ENCODE results near the gene RFX7.
"Not testable (repeated sequence)": the region's sequence is repeated elsewhere in the genome, so short reads cannot be mapped to it uniquely, and the experiment has no call there.

The RFX7 gene

DNA sequence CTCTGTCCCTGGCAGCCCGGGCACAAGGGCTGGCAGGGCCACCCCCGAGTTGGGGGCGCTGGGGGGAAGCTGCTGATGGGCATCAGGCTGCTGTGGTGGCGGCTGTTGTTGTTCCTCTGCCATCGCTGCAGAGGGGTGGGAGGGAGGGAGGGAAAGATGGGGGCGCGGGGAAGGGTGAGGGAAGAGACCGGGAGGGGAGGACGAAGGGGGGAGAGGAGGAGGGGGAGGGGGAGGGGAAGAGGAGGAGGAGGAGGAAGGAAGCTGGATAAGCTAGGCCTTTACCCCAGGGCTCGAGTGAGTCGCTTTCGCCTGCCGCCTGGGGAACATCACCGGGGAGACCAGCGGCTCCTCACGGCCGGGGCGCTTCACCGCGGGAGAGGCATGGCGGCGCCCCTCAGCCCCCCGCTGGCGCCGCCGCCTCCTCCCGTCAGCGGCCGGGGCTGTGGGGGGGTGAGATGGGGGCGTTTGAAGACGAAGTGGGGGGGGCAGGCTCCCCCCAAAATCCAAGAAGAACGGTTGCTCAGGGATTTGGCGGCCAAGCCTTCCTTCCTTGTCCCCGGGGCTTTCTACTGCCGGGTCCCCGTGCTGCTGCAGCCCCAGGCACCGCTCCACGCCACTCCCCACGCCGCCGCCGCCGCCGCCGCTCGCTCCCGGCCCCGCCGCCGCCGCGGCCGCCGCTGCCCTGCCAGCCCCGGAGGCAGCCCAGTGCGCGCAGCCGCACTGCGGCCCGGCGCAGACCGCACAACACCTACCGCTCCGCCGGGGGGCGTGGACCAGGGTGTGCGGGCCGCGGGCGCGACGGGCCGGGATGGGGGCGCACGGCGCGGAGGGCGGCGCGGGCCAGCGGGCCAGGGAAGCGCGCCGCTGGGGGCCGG, at the start of gene RFX7:
Gene RFX7, minus strand, starts transcription at position 717 of the 875 bp plus-strand sequence. Its CDS starts 594 bp downstream, at position 123.
- DNase-seq = peak; percentile 81

DNA sequence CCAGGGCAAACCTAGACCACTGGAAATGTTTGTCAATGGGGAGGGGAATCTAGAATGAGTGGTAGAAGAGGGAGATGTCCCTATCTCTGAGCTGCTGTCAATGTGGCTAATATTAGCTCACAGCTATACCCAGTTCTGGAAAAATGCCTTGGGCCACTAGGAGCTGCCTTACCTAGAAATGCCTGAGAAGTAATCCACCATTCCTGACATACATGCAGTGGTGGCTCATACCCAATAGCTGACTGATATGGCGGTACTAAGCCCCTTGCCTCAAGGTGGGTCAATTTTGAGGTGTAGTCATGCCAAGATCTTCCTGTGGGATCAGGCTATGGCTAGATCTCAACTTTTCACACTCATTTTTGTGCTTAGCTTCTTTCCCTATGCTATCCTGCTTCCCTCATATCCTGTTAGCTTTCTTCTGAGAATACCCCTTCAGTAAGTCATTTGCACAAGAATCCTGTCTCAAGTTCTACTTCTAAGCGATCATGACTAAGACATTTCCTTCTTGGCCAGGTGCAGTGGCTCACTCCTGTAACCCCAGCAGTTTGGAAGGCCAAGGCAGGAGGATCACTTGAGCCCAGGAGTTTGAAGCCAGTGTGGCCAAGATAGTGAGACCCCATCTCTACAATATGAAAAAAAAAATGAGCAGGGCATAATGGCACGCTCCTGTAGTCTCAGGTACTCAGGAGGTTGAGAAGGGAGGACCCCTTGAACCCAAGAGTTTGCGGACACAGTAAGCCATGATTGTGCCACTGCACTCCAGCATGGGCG, 49.1 kb upstream of the RFX7 start:
- DNase-seq = no peak

DNA sequence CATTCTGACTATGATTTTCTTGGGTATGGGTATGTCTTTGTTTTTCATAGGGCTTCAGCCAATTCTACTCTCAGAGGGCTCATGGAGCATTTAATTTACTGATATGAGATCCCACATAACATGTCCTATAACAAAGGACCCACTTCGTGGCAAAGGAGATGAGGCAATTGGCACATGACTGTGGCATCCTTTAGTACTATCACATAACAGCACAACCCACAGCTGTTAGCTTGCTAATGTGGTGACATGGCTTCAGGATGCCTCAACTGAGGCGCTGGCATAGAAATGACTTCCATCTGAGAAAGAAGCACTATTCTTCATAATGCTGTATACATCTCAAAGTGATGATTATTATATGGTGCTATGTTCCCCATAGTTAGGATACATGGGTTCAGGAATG, 48.1 kb upstream of the RFX7 start:
- DNase-seq = no peak

DNA sequence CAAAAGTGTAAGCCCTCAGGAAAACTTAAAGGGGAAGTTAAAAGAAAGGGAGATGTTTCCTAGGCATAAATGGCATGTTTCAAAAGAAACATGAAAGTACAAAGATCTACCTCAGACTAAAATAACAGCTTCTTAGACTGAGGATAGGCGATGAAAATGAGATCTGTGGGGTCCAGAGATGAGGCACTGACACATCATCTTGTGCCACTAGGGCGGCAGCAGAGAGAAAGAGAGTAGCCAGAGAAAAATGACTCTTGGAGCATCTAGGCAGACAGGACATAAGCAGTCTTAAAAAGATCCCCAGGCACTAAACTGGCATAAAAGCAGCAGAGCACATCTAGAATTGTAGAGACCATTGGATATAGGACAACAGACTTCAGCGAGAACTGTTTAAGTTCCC, 42.5 kb upstream of the RFX7 start:
- no peak for DNase-seq

DNA sequence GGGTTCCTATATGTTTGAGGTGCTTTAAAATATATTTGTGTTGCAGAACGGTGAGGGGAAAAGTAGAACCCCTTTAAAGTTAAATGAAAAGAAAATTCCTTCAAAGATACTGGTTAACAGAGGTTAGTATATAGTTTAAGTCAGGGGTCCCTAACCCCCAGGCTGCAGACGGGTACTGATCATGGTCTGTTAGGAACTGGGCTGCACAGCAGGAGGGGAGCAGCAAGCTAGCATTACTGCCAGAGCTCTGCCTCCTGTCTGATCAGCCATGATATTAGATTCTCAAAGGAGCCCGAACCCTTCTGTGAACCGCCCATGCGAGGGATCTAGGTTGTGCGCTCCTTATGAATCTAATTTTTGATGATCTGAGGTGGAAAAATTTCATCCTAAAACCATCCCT, 37.5 kb upstream of the RFX7 start:
- DNase-seq = no peak

DNA sequence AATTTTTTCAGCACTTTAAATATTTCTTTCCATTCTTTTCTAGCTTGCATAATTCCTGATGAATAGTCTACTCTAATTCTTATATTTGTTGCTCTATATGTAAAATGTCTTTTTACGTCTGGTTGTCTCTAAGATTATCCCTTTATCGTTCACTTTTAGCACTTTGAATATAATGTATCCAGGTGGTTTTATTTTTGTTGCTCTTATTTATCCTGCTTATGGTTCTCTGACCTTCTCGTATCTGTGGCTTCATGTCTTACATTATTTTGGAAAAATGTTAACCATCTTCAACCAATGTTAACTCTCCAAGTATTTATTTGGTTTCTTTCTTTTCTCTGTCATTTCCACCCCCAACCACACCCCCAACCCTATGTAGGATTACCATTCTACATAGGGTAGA, 30.0 kb upstream of the RFX7 start:
- DNase-seq = no peak

DNA sequence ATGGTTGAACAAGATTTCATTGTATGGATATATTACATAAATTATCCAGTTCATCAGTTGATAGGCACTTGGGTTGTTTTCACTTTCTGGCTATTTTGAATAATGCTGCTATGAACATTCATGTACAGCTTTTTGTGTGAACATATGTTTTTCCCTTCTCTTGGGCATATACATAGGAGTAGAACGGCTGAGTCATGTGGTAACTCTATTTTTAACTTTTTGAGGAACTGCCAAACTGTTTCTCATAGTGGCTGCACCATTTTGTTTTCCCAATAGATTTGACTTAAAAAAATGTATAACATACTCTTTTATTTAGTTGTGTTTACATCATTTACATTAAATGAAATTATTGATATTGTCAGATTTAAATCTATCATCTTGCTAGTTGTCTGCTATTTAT, 28.8 kb upstream of the RFX7 start:
- DNase-seq = no peak

DNA sequence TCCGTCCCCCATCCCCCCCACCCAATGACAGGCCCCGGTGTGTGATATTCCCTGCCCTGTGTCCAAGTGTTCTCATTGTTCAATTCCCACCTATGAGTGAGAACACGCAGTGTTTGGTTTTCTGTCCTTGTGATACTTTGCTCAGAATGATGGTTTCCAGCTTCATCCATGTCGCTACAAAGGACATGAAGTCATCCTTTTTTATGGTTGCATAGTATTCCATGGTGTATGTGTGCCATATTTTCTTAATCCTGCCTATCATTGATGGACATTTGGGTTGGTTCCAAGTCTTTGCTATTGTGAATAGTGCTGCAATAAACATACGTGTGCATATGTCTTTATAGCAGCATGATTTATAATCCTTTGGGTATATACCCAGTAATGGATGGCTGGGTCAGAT, 22.8 kb upstream of the RFX7 start:
- DNase-seq = not testable (repeated sequence)

DNA sequence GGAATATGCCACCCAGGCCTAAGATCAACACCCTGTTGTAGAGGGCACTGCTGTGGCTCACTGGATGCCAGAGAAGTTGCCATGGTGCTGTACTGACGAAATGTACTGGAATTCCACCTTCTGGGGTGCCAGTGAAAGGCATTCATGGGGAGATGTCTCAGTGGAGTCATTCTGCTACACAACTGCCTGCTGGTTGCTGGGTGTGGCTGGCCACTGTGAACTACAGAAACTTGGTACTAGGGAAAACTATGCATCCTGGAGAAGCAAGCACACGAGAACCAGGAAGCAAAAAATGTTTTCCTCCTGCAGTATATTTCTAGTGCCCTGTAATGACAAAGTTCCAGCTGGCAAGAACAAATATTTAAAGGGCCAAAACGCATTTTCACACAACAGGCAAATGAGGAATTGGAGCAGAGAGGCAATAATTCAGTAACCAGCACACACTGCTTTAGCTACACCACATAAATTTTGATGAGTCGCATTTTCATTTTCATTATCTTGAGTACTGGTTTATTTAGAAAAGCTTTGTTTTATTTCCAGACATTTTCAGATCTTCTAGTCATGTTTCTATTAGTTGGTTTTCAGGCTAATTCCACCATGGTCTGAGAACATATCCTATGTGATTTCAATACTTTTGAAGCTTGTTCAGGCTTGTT, 18.3 kb upstream of the RFX7 start:
- DNase-seq = no peak

DNA sequence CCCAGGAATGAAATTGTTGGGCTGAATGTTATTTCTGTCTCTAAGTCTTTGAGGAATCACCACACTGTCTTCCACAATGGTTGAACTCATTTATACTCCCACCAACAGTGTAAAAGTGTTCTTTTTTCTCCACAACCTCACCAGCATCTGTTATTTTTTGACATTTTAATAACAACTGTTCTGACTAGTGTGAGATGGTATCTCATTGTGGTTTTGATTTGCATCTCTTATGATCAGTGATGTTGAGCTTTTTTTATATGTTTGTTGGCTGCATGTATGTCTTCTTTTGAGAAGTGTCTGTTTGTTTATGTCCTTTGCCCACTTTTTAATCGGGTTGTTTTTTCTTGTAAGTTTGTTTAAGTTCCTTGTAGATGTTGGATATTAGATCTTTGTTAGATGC, 13.6 kb upstream of the RFX7 start:
- DNase-seq = not testable (repeated sequence)

DNA sequence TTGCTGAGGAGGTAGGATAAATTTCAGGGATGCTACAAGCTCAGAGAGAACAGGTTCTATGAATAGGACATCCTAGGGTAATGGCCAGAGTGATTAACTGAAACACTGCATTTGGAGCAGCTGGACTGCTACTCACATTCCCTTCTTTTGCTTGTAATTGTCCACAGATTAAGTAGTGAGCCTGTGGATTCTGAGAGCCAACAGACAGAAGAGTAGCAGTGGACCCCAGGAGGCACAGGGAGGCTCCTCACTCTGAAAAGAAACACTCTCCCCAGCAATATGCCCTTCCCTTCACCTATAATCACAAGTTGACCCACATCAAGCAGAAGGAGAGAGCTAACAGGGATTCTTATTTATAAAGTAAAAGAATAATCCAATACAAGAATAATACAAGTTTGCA, 10.6 kb upstream of the RFX7 start:
- DNase-seq = no peak

DNA sequence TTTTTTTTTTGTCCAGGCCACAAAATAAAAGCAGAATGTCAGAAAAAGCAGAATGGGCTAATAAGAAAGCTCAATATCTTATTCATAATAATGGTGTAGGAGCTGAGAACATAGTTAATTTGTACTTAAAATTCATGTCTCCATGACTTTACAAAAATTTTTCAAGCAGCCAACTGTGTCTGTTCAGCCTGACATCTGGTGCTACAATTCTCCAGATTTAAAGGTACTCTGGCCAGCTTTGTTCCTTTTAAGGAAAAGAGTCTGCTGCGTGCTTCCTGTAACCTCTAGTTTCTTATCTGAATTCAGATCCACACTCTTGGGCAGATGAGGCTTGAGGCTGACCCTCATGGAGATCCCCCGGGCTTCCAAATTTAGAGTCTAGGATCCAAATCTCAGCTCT, 8.7 kb upstream of the RFX7 start:
- no peak for DNase-seq

DNA sequence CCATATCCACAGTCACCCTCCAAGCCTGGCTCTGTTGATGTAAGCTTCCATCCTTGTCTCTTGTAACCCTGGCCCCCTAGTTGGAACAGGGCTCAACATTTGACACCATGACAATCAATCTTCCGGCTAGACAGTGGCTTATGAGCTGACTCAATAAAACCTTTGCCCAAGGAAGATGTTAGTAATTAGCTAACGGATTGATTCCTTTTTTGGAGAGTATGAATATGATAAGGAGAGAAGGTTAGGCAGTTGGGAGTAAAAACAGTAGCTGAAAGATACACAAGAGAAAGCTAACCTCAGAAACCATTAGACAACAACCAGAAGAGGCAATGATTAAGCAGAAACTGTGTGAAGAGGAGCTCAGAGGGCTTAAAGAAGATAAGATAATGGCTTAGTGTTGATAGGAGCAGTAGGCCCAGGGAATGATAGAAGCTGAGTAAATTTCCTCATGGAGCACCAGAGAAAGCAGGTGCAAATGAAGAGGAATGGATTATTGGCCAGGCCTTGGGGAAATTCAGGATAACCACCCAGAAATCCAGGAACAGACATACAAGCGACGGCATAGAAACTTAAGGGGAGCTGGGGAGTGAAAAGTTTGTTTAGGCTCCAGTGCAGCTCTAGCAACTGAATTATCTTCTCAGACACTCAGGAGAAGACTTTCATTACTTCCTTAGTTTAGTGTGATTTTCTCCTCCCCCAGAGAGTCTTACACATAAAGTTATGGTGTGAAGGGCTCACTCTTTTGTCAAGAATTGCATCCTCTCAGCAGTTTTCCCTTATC, 7.8 kb upstream of the RFX7 start:
- no peak for DNase-seq

DNA sequence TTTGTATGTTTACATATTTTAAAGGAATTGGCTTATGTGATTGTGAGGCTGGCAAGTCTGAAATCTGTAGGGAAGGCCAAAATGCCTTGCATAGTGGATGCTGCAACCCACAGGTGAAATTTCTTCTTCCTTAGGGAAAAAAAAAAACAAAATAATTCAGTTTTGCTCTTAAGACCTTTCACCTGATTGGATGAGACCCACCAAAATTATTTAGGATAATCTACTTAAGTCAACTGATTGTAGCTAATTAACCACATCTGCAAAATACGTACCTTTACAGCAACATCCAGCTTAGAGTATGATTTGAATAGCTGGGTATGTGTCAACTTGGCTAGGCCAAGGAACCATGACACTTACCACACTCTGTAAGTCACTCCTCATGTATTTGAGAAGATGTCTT, 6.9 kb upstream of the RFX7 start:
- no peak for DNase-seq

DNA sequence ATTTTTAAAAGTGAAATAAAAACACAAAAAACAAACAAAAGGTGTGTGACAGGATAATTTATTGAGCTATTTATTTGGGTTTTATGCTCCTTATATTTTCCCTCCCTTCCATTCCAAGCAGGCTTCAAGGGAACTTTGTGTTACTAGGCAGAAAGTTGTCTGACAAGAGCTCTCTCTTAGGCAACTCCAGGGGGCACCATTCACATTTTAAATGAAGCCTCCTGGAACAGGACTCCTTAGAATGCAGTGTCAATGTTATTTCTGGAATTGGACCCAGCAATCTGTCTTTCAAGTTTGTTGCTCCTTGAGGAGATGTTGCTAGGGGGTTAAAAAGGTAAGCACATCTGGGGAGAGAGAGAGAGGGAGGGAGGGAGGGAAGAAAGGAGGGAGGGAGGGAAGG, 5.4 kb upstream of the RFX7 start:
- no peak for DNase-seq

DNA sequence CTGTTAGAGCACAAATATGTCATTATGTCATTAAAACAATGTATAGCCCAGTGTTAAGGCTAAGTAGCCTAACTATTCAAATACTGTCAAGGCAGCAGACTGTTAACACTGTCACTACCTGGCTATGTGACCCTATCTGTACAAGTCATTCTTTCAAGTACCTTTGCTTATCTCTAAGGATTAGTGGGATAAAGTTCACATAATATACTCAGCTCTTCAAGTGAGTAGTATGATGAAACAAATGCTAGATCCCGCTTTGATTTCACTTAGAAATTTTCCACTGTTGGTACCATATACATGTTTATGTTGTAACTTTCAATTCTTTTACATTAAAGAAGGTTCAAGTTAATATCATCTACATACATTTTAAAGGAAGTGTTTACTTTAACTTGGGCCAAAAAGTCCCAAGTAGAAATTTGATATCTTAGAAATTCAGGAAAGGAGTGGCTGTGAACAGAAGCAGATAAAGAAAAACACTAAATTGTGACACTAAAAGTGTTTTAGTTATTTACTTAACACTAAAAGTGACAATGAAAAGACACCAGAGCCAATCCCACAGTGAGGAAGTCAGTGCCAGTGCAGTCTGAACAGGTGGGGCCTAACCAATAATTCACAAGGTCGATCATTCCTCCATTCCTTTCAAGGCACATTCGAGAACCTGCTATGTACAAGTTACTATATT, 4.8 kb upstream of the RFX7 start:
- DNase-seq = no peak

DNA sequence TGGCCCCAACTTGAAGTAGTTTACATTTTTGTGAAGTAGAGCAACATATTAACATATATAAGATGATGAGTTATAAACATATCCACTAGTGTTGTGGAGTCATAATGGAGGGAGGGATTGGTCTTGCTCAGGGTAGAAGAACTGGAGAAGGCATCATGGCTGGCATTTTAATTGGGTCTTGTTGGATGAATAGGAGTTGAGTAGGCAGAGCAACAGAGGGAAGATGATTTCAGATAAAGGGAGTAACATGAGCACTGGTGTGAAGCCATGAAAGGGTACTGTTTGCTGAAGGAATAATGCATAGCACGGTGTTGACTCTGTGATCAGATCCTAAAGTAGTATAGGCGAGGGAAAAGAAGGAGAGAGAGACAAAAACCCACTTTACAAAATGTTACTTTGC, 3.6 kb upstream of the RFX7 start:
- no peak for DNase-seq

DNA sequence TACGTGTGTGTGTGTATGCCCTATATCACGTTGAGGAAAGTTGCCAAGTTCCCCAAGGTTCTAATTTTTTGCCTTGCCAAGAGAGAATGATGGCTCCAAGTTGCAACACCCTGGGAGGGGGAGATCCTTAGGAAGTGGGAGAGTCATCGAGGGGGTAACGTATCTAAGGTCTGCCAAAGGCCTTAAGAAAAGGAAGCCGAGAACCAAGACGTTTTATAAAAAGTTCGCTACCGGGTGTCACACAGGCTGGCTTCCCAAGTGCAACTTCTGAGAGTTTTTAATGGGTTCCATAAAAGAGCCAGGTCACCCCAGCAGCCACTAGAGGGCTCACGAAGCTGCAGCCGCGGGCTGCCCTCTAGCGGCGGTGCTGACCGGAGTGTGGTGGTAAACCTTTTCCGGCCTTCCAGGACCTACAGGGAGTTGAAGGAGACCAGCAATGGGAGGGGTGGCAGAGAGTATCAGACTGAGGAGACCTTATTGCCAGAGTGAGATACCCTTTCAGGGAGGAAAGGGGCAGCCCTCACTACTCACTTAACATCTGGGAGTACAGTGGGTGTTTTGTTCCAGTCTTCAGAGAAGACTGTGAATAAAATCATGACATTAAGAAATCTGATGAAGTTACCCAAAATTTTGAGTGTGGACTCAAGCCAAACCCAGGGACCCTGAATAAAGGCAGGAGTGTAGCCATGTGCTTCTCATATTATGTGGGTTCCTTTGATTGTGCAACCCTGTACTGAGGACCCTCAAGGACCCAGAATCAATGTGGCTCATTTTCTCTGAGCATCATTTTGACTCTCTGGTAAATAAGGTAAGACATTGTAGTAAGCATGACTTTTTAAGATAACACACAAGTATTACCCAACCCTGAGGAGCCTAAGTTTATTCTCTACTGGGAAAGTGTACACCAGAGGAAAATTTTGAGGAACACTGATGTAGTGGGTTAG, 2.5 kb upstream of the RFX7 start:
- peak; percentile 89 for DNase-seq

DNA sequence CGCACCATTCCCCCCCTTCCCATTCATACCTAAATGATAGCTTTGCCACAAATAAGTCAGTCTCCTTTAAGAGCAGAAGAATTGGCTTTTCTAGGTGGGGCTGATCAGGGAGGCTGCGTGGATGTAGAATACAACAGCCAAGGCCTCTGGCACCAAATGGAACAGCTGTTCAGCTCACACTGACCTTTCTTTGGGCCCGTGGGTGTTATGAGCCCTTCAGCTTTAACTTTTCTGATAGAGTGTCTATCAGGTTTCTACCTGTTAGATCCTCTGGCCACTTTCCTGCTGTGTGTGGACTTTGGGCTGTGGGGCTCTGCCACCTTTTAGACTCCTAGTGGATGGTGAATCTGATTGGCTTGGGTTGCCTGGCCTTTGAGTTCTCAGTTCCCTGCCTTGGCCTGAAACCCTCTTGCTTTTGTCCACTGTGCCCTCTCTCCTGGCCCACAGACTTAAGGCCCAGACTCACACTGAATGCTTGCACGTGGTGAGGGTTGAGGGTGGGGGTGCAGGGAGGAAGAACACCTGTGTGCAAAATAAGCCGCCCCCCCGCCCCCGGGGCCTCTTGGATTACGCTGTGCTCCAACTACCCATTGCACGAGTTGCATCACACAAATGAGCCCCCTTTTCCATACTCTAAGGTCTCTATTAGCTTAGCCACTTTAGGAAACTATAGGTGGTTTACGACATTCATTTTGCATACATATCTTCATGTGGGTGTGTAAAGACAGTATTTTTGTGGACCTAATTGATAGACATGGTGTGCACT, 1.3 kb upstream of the RFX7 start:
- peak; percentile 27 for DNase-seq

All from CD4-positive, alpha-beta T cell treated with Interleukin-12 subunit alpha and Interleukin-12 subunit beta, for 1 hour (primary cell).